Measurements from ENCODE around the gene SMARCD1.

GRCh38 chr12:50040657-50041056, 44.5 kb upstream of the SMARCD1 start:
- TF ChIP-seq EZH2 (optimal IDR thresholded peaks at IDR 0.05; ENCODE audit: low read depth, low read length): no peak
- no peak for TF ChIP-seq CTCF (IDR thresholded peaks at IDR 0.05; ENCODE audit: low read length)
- TF ChIP-seq EZH2phosphoT487 (IDR thresholded peaks at IDR 0.05; ENCODE audit: low read length): no peak

Data from MM.1S (cell line).